PC-9 (cell line): Measurements from ENCODE around the gene RIMS4.

Source experiments
- EZH2 ChIP-seq: fragments of 200-600 bp; sonication (generic); IDR thresholded peaks from 2 replicates; pipeline ENCODE4 v1.8.0; 2017; ENCODE audit warnings: antibody characterized with exemption, low read depth
- TF ChIP-seq, protein P1 (sequence below): fragments of 200-600 bp; sonication (generic); conservative IDR thresholded peaks from 2 replicates; pipeline ENCODE4 v1.6.1; 2017; ENCODE audit warnings: mixed run types, antibody characterized with exemption, mild to moderate bottlenecking, moderate library complexity

DNA sequence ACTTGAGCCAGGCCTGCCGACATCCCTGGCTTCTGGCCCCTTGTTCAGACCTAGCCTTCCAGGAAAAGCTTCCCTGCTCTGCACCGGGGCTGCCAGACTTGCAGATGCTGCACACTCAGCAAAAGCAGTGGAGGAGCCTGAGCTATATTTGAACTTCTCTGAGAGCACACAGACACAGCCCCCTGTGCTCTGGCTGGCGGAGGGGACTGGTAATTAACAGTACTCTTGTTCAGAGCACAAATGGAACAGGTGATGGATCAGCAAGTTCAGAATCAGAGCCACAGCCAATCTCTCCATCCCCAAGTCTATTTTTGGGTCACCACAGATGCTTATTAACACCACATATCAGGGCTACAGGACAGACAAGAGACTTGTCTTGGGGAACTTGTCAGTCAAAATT, 27.6 kb upstream of the RIMS4 start:
- TF ChIP-seq, protein P1, sequence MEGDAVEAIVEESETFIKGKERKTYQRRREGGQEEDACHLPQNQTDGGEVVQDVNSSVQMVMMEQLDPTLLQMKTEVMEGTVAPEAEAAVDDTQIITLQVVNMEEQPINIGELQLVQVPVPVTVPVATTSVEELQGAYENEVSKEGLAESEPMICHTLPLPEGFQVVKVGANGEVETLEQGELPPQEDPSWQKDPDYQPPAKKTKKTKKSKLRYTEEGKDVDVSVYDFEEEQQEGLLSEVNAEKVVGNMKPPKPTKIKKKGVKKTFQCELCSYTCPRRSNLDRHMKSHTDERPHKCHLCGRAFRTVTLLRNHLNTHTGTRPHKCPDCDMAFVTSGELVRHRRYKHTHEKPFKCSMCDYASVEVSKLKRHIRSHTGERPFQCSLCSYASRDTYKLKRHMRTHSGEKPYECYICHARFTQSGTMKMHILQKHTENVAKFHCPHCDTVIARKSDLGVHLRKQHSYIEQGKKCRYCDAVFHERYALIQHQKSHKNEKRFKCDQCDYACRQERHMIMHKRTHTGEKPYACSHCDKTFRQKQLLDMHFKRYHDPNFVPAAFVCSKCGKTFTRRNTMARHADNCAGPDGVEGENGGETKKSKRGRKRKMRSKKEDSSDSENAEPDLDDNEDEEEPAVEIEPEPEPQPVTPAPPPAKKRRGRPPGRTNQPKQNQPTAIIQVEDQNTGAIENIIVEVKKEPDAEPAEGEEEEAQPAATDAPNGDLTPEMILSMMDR, result no peak
- no peak for TF ChIP-seq EZH2
